HEK293 (cell line): ENCODE data around the gene POR.

ENCODE experiments used
- GLI2 ChIP-seq: fragments of 450-650 bp; formaldehyde crosslinking; IDR thresholded peaks from 2 replicates; pipeline ENCODE4; 2017; ENCODE audit warnings: missing biosample characterization, missing genetic modification characterization, low read depth, borderline replicate concordance
- GLI4 ChIP-seq: fragments of 450-650 bp; formaldehyde crosslinking; IDR thresholded peaks from 2 replicates; pipeline ENCODE4 v1.5.1; 2016; ENCODE audit warnings: missing biosample characterization, missing genetic modification characterization
- IKZF3 ChIP-seq: fragments of 450-650 bp; IDR thresholded peaks from 2 replicates; pipeline ENCODE4 v1.5.0; 2018; ENCODE audit warnings: missing biosample characterization, mild to moderate bottlenecking, missing genetic modification characterization, moderate library complexity
- PBX3 ChIP-seq: sonication (generic); formaldehyde crosslinking; IDR thresholded peaks from 2 replicates; pipeline ENCODE4 v1.8.1; 2022; ENCODE audit warnings: mild to moderate bottlenecking, moderate library complexity, missing genetic modification reagents
- REST ChIP-seq: fragments of 450-650 bp; formaldehyde crosslinking; IDR thresholded peaks from 2 replicates; pipeline ENCODE4 v1.5.1; 2016; ENCODE audit warnings: missing biosample characterization, missing genetic modification characterization
- SP7 ChIP-seq: fragments of 450-650 bp; formaldehyde crosslinking; IDR thresholded peaks from 2 replicates; pipeline ENCODE4 v1.5.1; 2016; ENCODE audit warnings: missing biosample characterization, missing genetic modification characterization
- TSHZ1 ChIP-seq: fragments of 450-650 bp; formaldehyde crosslinking; IDR thresholded peaks from 2 replicates; pipeline ENCODE4 v1.5.1; 2016; ENCODE audit warnings: missing biosample characterization, missing genetic modification characterization, borderline replicate concordance
- YY1 ChIP-seq: fragments of 450-650 bp; formaldehyde crosslinking; IDR thresholded peaks from 2 replicates; pipeline ENCODE4 v1.5.1; 2018; ENCODE audit warnings: missing biosample characterization, missing genetic modification characterization
- ZBTB17 ChIP-seq: fragments of 450-650 bp; formaldehyde crosslinking; IDR thresholded peaks from 2 replicates; pipeline ENCODE4 v1.5.1; 2016; ENCODE audit warnings: missing biosample characterization, missing genetic modification characterization
- ZNF169 ChIP-seq: fragments of 450-650 bp; formaldehyde crosslinking; IDR thresholded peaks from 2 replicates; pipeline ENCODE4 v1.5.1; 2016; ENCODE audit warnings: missing biosample characterization, missing genetic modification characterization
- ZNF335 ChIP-seq: fragments of 450-650 bp; formaldehyde crosslinking; conservative IDR thresholded peaks from 2 replicates; pipeline ENCODE4 v1.5.1; 2016; ENCODE audit warnings: missing biosample characterization, missing genetic modification characterization
- ZNF423 ChIP-seq: fragments of 450-650 bp; formaldehyde crosslinking; IDR thresholded peaks from 2 replicates; pipeline ENCODE4 v1.5.1; 2016; ENCODE audit warnings: missing biosample characterization, missing genetic modification characterization
- ZNF501 ChIP-seq: fragments of 450-650 bp; formaldehyde crosslinking; IDR thresholded peaks from 2 replicates; pipeline ENCODE4 v1.5.1; 2016; ENCODE audit warnings: missing biosample characterization, missing genetic modification characterization
- ZNF514 ChIP-seq: fragments of 450-650 bp; formaldehyde crosslinking; IDR thresholded peaks from 2 replicates; pipeline ENCODE4 v1.5.1; 2016; ENCODE audit warnings: missing biosample characterization, missing genetic modification characterization
- ZNF658 ChIP-seq: fragments of 450-650 bp; formaldehyde crosslinking; IDR thresholded peaks from 2 replicates; pipeline ENCODE4; 2016; ENCODE audit warnings: missing biosample characterization, missing genetic modification characterization
- ZNF677 ChIP-seq: fragments of 450-650 bp; IDR thresholded peaks from 2 replicates; pipeline ENCODE4 v1.5.0; 2018; ENCODE audit warnings: missing biosample characterization, mild to moderate bottlenecking, missing genetic modification characterization, moderate library complexity
- ZNF76 ChIP-seq: fragments of 450-650 bp; formaldehyde crosslinking; IDR thresholded peaks from 2 replicates; pipeline ENCODE4; 2016; ENCODE audit warnings: low read depth, missing biosample characterization, missing genetic modification characterization, borderline replicate concordance
- ZNF777 ChIP-seq: fragments of 450-650 bp; formaldehyde crosslinking; IDR thresholded peaks from 2 replicates; pipeline ENCODE4 v1.5.1; 2017; ENCODE audit warnings: missing biosample characterization, missing genetic modification characterization, borderline replicate concordance
- ZNF791 ChIP-seq: fragments of 450-650 bp; formaldehyde crosslinking; IDR thresholded peaks from 2 replicates; pipeline ENCODE4 v1.5.1; 2016; ENCODE audit warnings: missing biosample characterization, missing genetic modification characterization
- ZNF837 ChIP-seq: fragments of 450-650 bp; formaldehyde crosslinking; IDR thresholded peaks from 2 replicates; pipeline ENCODE4 v1.5.1; 2016; ENCODE audit warnings: missing biosample characterization, missing genetic modification characterization
- ZSCAN16 ChIP-seq: fragments of 450-650 bp; formaldehyde crosslinking; IDR thresholded peaks from 2 replicates; pipeline ENCODE4 v1.5.1; 2016; ENCODE audit warnings: missing biosample characterization, missing genetic modification characterization
- TF ChIP-seq, protein P1 (sequence below): fragments of 450-650 bp; formaldehyde crosslinking; conservative IDR thresholded peaks from 2 replicates; pipeline ENCODE4 v1.5.1; 2016; ENCODE audit warnings: low read depth, missing biosample characterization, missing genetic modification characterization
- TF ChIP-seq, protein P2 (sequence below): fragments of 450-650 bp; formaldehyde crosslinking; IDR thresholded peaks from 2 replicates; pipeline ENCODE4 v1.5.1; 2016; ENCODE audit warnings: missing biosample characterization, missing genetic modification characterization

The POR gene

GRCh38 chr7:75878769-75879611, 36.0 kb upstream of the POR start, which contains the start of gene RHBDD2 (continued):
- peak; percentile 97 for TF ChIP-seq ZNF777 (tag by site-specific recombination)
- TF ChIP-seq IKZF3 (tag by site-specific recombination), result peak; percentile 41; the same call in 1 of the 2 replicates
- no peak for TF ChIP-seq ZNF514 (tag by site-specific recombination)
- no peak for TF ChIP-seq ZSCAN16 (tag by site-specific recombination)
- TF ChIP-seq ZBTB17 (tag by site-specific recombination), result peak; percentile 70
- TF ChIP-seq PBX3 (CRISPR knock-in tag), result no peak
- no peak for TF ChIP-seq ZNF677 (tag by site-specific recombination)
- TF ChIP-seq ZNF501 (tag by site-specific recombination), result peak; percentile 91
- 0 out of 2 replicates have a peak, but pooled peaks have one; percentile 13 for TF ChIP-seq REST (tag by site-specific recombination)
- TF ChIP-seq, protein P1, sequence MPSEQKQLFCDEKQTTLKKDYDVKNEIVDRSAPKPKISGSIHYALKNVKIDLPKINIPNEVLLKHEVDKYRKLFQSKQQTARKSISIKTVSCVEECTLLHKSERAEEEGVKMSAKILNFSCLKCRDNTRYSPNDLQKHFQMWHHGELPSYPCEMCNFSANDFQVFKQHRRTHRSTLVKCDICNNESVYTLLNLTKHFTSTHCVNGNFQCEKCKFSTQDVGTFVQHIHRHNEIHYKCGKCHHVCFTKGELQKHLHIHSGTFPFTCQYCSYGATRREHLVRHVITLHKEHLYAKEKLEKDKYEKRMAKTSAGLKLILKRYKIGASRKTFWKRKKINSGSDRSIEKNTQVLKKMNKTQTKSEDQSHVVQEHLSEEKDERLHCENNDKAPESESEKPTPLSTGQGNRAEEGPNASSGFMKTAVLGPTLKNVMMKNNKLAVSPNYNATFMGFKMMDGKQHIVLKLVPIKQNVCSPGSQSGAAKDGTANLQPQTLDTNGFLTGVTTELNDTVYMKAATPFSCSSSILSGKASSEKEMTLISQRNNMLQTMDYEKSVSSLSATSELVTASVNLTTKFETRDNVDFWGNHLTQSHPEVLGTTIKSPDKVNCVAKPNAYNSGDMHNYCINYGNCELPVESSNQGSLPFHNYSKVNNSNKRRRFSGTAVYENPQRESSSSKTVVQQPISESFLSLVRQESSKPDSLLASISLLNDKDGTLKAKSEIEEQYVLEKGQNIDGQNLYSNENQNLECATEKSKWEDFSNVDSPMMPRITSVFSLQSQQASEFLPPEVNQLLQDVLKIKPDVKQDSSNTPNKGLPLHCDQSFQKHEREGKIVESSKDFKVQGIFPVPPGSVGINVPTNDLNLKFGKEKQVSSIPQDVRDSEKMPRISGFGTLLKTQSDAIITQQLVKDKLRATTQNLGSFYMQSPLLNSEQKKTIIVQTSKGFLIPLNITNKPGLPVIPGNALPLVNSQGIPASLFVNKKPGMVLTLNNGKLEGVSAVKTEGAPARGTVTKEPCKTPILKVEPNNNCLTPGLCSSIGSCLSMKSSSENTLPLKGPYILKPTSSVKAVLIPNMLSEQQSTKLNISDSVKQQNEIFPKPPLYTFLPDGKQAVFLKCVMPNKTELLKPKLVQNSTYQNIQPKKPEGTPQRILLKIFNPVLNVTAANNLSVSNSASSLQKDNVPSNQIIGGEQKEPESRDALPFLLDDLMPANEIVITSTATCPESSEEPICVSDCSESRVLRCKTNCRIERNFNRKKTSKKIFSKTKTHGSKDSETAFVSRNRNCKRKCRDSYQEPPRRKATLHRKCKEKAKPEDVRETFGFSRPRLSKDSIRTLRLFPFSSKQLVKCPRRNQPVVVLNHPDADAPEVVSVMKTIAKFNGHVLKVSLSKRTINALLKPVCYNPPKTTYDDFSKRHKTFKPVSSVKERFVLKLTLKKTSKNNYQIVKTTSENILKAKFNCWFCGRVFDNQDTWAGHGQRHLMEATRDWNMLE (tag by site-specific recombination), result 0 out of 2 replicates have a peak, but pooled peaks have one; percentile 49
- TF ChIP-seq GLI2 (tag by site-specific recombination), result no peak
- TF ChIP-seq SP7, result peak; percentile 71
- TF ChIP-seq ZNF423, result no peak
- no peak; the same call in 1 of the 2 replicates for TF ChIP-seq TSHZ1 (tag by site-specific recombination)
- peak; percentile 84 for TF ChIP-seq ZNF335 (tag by site-specific recombination)
- TF ChIP-seq YY1 (tag by site-specific recombination), result peak; percentile 88; the same call in 1 of the 2 replicates
- no peak for TF ChIP-seq ZNF791 (tag by site-specific recombination)
- no peak for TF ChIP-seq ZNF837 (tag by site-specific recombination)
- no peak for TF ChIP-seq ZNF169
- TF ChIP-seq ZNF76 (tag by site-specific recombination), result peak; percentile 65
- TF ChIP-seq, protein P2, sequence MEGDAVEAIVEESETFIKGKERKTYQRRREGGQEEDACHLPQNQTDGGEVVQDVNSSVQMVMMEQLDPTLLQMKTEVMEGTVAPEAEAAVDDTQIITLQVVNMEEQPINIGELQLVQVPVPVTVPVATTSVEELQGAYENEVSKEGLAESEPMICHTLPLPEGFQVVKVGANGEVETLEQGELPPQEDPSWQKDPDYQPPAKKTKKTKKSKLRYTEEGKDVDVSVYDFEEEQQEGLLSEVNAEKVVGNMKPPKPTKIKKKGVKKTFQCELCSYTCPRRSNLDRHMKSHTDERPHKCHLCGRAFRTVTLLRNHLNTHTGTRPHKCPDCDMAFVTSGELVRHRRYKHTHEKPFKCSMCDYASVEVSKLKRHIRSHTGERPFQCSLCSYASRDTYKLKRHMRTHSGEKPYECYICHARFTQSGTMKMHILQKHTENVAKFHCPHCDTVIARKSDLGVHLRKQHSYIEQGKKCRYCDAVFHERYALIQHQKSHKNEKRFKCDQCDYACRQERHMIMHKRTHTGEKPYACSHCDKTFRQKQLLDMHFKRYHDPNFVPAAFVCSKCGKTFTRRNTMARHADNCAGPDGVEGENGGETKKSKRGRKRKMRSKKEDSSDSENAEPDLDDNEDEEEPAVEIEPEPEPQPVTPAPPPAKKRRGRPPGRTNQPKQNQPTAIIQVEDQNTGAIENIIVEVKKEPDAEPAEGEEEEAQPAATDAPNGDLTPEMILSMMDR (tag by site-specific recombination), result peak; percentile 68; the same call in 1 of the 2 replicates
- 0 out of 2 replicates have a peak, but pooled peaks have one; percentile 42 for TF ChIP-seq GLI4
- no peak for TF ChIP-seq ZNF658 (tag by site-specific recombination)
